GM23248 (cell line): ENCODE measurements around the gene ZNF771.

Experiments used
- EZH2 ChIP-seq: fragments of 200-600 bp; sonication (generic); IDR thresholded peaks from 2 replicates; pipeline ENCODE4 v1.6.1; 2018; ENCODE audit warnings: antibody characterized with exemption, mild to moderate bottlenecking; ENCODE audit not compliant: insufficient read depth, poor library complexity, severe bottlenecking
- EZH2phosphoT487 ChIP-seq: fragments of 200-600 bp; sonication (generic); IDR thresholded peaks from 2 replicates; pipeline ENCODE4 v1.6.1; 2018; ENCODE audit warnings: antibody characterized with exemption, moderate library complexity, mild to moderate bottlenecking, low read depth; ENCODE audit not compliant: insufficient read depth

DNA sequence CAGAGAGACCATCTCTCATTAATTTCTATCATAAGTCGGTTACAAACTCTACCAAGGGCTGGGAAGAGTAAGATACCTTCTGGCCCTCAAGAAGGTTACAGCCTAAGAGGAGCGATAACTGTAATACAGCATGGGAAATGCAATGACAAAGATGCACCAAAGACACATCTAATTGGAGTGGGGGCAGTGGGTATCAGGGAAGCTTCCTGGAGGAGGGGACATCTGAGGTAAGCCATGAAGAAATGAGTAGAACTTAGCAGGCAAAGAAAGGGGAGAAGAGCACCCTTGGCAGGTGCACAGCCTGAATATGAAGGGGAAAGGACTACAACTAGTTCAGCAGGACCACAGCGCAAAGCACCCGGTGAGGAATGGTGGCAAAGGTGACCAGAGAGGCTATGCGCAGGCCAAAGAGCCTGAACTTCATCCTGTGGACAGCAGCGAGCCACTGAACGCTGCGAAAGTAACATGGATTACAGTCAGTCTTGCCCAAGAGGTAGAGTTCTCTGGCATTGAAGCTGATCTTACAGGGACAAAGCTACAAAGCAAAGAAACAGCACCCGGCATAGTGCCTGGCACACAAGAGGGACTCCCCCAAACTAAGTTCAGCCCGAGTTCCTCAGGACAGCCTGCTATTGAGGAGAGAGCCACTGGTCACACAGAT is 39.9 kb upstream of the ZNF771 start:
- TF ChIP-seq EZH2 (no peak), EZH2phosphoT487 (no peak)
